ENCODE measurements around the gene DNLZ.
A peak's percentile ranks its signal among the peaks of the same experiment; 100 is the strongest.

DNLZ gene

GRCh38 chr9:136370037-136370436 lies 6.5 kb upstream of the DNLZ start:
- no peaks in the 10 kb centered on the region for H3K9me3 ChIP-seq (ENCODE audit: control insufficient read depth, low read length)
- no peak overlapping the region for H3K9ac ChIP-seq (ENCODE audit: low read length)
- H3K27ac ChIP-seq (ENCODE audit: low read length, poor library complexity, severe bottlenecking): no peak overlapping the region
- H2BK12ac ChIP-seq (ENCODE audit: low read length in 2 of 2): no peak overlapping the region
- no peak overlapping the region for H2AFZ ChIP-seq (ENCODE audit: low read depth, low read length)
- no peak overlapping the region for H2BK5ac ChIP-seq (ENCODE audit: low read depth, low read length, poor library complexity, severe bottlenecking)
- no peak overlapping the region for H2AK5ac ChIP-seq (ENCODE audit: low read length, severe bottlenecking)
- no peak overlapping the region for H3K18ac ChIP-seq (ENCODE audit: low read depth in 1 of 2, low read length in 2 of 2)
- H3K4me3 ChIP-seq (ENCODE audit: insufficient read depth in 1 of 2, low read depth in 1 of 2, low read length in 2 of 2): no peak overlapping the region
- DNase-seq: no peak
- peaks cover 43% of the 10 kb centered on the region for H3K4me1 ChIP-seq (ENCODE audit: control insufficient read depth, insufficient read depth, low read depth, low read length)
- no peak overlapping the region for H3K14ac ChIP-seq (ENCODE audit: low read length in 2 of 2)
- no peak overlapping the region for H4K8ac ChIP-seq (ENCODE audit: low read length)
- no peak overlapping the region for H3K4me2 ChIP-seq (ENCODE audit: low read length, poor library complexity, severe bottlenecking)
- no peak overlapping the region for H2BK120ac ChIP-seq (ENCODE audit: low read depth, low read length)
- H3K4ac ChIP-seq (ENCODE audit: low read depth in 1 of 2, low read length in 2 of 2): no peak overlapping the region
- no peak overlapping the region for H2BK15ac ChIP-seq (ENCODE audit: low read depth, poor library complexity, severe bottlenecking)
- no peaks in the 10 kb centered on the region for H3K27me3 ChIP-seq (ENCODE audit: control insufficient read depth in 1 of 2, insufficient read depth in 1 of 2, low read length in 2 of 2)
- no peak overlapping the region for H3K23ac ChIP-seq (ENCODE audit: low read length in 2 of 2)
- peaks cover 3 to 36% of the 10 kb centered on the region in 2 experiments for H3K36me3 ChIP-seq (ENCODE audit: control insufficient read depth in 1 of 2, insufficient read depth in 2 of 2, low read depth in 1 of 2, low read length in 2 of 2)
- H4K91ac ChIP-seq (ENCODE audit: low read length): no peak overlapping the region
- H3K79me1 ChIP-seq (replicated peaks; ENCODE audit: low read length, poor library complexity, severe bottlenecking): peaks cover 2% of the 10 kb centered on the region
- 100% methylated on average over 19 of the region's 19 CpGs for WGBS

- no peak overlapping the region for H3K9ac ChIP-seq (ENCODE audit: low read length)
- peaks cover 0 to 35% of the 10 kb centered on the region in 2 experiments for H3K36me3 ChIP-seq (ENCODE audit: control insufficient read depth in 1 of 2, insufficient read depth in 2 of 2, low read depth in 1 of 2, low read length in 2 of 2)
- H3K14ac ChIP-seq (ENCODE audit: low read length in 2 of 2): peak overlapping the region in 1 of 2 experiments; percentile 18
- no peak overlapping the region for H2BK5ac ChIP-seq (ENCODE audit: low read depth, low read length, poor library complexity, severe bottlenecking)
- 90% methylated on average over 18 of the region's 18 CpGs for WGBS
- no peak overlapping the region for H2AFZ ChIP-seq (ENCODE audit: low read depth, low read length)
- H3K18ac ChIP-seq (ENCODE audit: low read depth in 1 of 2, low read length in 2 of 2): no peak overlapping the region
- no peak overlapping the region for H4K91ac ChIP-seq (ENCODE audit: low read length)
- no peak overlapping the region for H2AK5ac ChIP-seq (ENCODE audit: low read length, severe bottlenecking)
- no peak overlapping the region for H3K4me2 ChIP-seq (ENCODE audit: low read length, poor library complexity, severe bottlenecking)
- H2BK120ac ChIP-seq (ENCODE audit: low read depth, low read length): no peak overlapping the region
- DNase-seq: no peak
- no peak overlapping the region for H3K4ac ChIP-seq (ENCODE audit: low read depth in 1 of 2, low read length in 2 of 2)
- no peak overlapping the region for H3K23ac ChIP-seq (ENCODE audit: low read length in 2 of 2)
- H2BK15ac ChIP-seq (ENCODE audit: low read depth, poor library complexity, severe bottlenecking): no peak overlapping the region
- H4K8ac ChIP-seq (ENCODE audit: low read length): no peak overlapping the region
- peaks cover 46% of the 10 kb centered on the region for H3K4me1 ChIP-seq (ENCODE audit: control insufficient read depth, insufficient read depth, low read depth, low read length)
- no peak overlapping the region for H3K4me3 ChIP-seq (ENCODE audit: insufficient read depth in 1 of 2, low read depth in 1 of 2, low read length in 2 of 2)
- H3K27me3 ChIP-seq (ENCODE audit: control insufficient read depth in 1 of 2, insufficient read depth in 1 of 2, low read length in 2 of 2): no peaks in the 10 kb centered on the region
- peaks cover 7% of the 10 kb centered on the region for H3K79me1 ChIP-seq (replicated peaks; ENCODE audit: low read length, poor library complexity, severe bottlenecking)
- H2BK12ac ChIP-seq (ENCODE audit: low read length in 2 of 2): no peak overlapping the region
- no peak overlapping the region for H3K27ac ChIP-seq (ENCODE audit: low read length, poor library complexity, severe bottlenecking)
- no peaks in the 10 kb centered on the region for H3K9me3 ChIP-seq (ENCODE audit: control insufficient read depth, low read length)
These were observed 4.6 kb upstream of the DNLZ start for GRCh38 chr9:136368190-136368589.

GRCh38 chr9:136367296-136368145 lies 4.0 kb upstream of the DNLZ start:
- Histone ChIP-seq H2BK5ac (ENCODE audit: low read depth, low read length, poor library complexity, severe bottlenecking) (no peak overlapping the region), H3K4me3 (ENCODE audit: insufficient read depth in 1 of 2, low read depth in 1 of 2, low read length in 2 of 2) (no peak overlapping the region), H2AFZ (ENCODE audit: low read depth, low read length) (no peak overlapping the region), H3K79me1 (replicated peaks; ENCODE audit: low read length, poor library complexity, severe bottlenecking) (peaks cover 7% of the 10 kb centered on the region), H4K91ac (ENCODE audit: low read length) (no peak overlapping the region), H2BK15ac (ENCODE audit: low read depth, poor library complexity, severe bottlenecking) (no peak overlapping the region), H2AK5ac (ENCODE audit: low read length, severe bottlenecking) (no peak overlapping the region), H3K9ac (ENCODE audit: low read length) (no peak overlapping the region), H3K4me1 (ENCODE audit: control insufficient read depth, insufficient read depth, low read depth, low read length) (peaks cover 43% of the 10 kb centered on the region), H3K18ac (ENCODE audit: low read depth in 1 of 2, low read length in 2 of 2) (no peak overlapping the region), H2BK12ac (ENCODE audit: low read length in 2 of 2) (no peak overlapping the region), H3K36me3 (ENCODE audit: control insufficient read depth in 1 of 2, insufficient read depth in 2 of 2, low read depth in 1 of 2, low read length in 2 of 2) (peaks cover 0 to 36% of the 10 kb centered on the region in 2 experiments), H3K14ac (ENCODE audit: low read length in 2 of 2) (no peak overlapping the region), H3K27me3 (ENCODE audit: control insufficient read depth in 1 of 2, insufficient read depth in 1 of 2, low read length in 2 of 2) (no peaks in the 10 kb centered on the region), H3K4ac (ENCODE audit: low read depth in 1 of 2, low read length in 2 of 2) (peak overlapping the region in 1 of 2 experiments; percentile 36), H3K23ac (ENCODE audit: low read length in 2 of 2) (no peak overlapping the region), H3K27ac (ENCODE audit: low read length, poor library complexity, severe bottlenecking) (no peak overlapping the region), H2BK120ac (ENCODE audit: low read depth, low read length) (no peak overlapping the region), H3K4me2 (ENCODE audit: low read length, poor library complexity, severe bottlenecking) (no peak overlapping the region), H4K8ac (ENCODE audit: low read length) (no peak overlapping the region), H3K9me3 (ENCODE audit: control insufficient read depth, low read length) (no peaks in the 10 kb centered on the region)
- 93% methylated on average over 45 of the region's 45 CpGs for WGBS
- no peak for DNase-seq

- Histone ChIP-seq H2BK5ac (ENCODE audit: low read depth, low read length, poor library complexity, severe bottlenecking) (no peak overlapping the region), H4K8ac (ENCODE audit: low read length) (no peak overlapping the region), H3K9me3 (ENCODE audit: control insufficient read depth, low read length) (no peaks in the 10 kb centered on the region), H3K36me3 (ENCODE audit: control insufficient read depth in 1 of 2, insufficient read depth in 2 of 2, low read depth in 1 of 2, low read length in 2 of 2) (peaks cover 0 to 43% of the 10 kb centered on the region in 2 experiments), H3K9ac (ENCODE audit: low read length) (no peak overlapping the region), H2BK12ac (ENCODE audit: low read length in 2 of 2) (no peak overlapping the region), H3K4me3 (ENCODE audit: insufficient read depth in 1 of 2, low read depth in 1 of 2, low read length in 2 of 2) (no peak overlapping the region), H3K27ac (ENCODE audit: low read length, poor library complexity, severe bottlenecking) (no peak overlapping the region), H3K4me2 (ENCODE audit: low read length, poor library complexity, severe bottlenecking) (no peak overlapping the region), H2AK5ac (ENCODE audit: low read length, severe bottlenecking) (no peak overlapping the region), H3K18ac (ENCODE audit: low read depth in 1 of 2, low read length in 2 of 2) (no peak overlapping the region), H3K4ac (ENCODE audit: low read depth in 1 of 2, low read length in 2 of 2) (no peak overlapping the region), H2BK15ac (ENCODE audit: low read depth, poor library complexity, severe bottlenecking) (no peak overlapping the region), H3K14ac (ENCODE audit: low read length in 2 of 2) (no peak overlapping the region), H4K91ac (ENCODE audit: low read length) (no peak overlapping the region), H2BK120ac (ENCODE audit: low read depth, low read length) (no peak overlapping the region), H3K79me1 (replicated peaks; ENCODE audit: low read length, poor library complexity, severe bottlenecking) (peaks cover 11% of the 10 kb centered on the region), H2AFZ (ENCODE audit: low read depth, low read length) (no peak overlapping the region), H3K23ac (ENCODE audit: low read length in 2 of 2) (no peak overlapping the region), H3K27me3 (ENCODE audit: control insufficient read depth in 1 of 2, insufficient read depth in 1 of 2, low read length in 2 of 2) (no peaks in the 10 kb centered on the region), H3K4me1 (ENCODE audit: control insufficient read depth, insufficient read depth, low read depth, low read length) (peaks cover 40% of the 10 kb centered on the region)
- WGBS: 94% methylated on average over 9 of the region's 9 CpGs
- DNase-seq: no peak
These were observed 3.3 kb upstream of the DNLZ start for GRCh38 chr9:136366826-136367225.

Measured in mesenchymal stem cell (in vitro differentiated cells and primary cell).